Measurements from ENCODE around the gene RPS29. TPM values are rescaled to one million over a fixed set of nuclear protein-coding genes. Genes with fewer than 3 reads are reported as not detected.

Gene RPS29
- total RNA-seq, 3 donors from 2014 or later (not counting 1 experiment from before 2014, with no cell fraction given): 1,124 to 1,711 (median 1,654) TPM

GRCh38 chr14:49598189-49598484 lies 12.0 kb upstream of the RPS29 start:
- Histone ChIP-seq H3K27me3 (ENCODE audit: control insufficient read depth, insufficient read depth, low read length) (no peaks in the 10 kb centered on the region), H3K27ac (ENCODE audit: low read length) (peak overlapping the region; percentile 94), H3K4me3 (ENCODE audit: low read length) (peak overlapping the region; percentile 83), H3K36me3 (ENCODE audit: control insufficient read depth, insufficient read depth, low read length) (no peaks in the 10 kb centered on the region), H3K9me3 (ENCODE audit: control insufficient read depth, insufficient read depth, low read length) (no peaks in the 10 kb centered on the region), H3K4me1 (ENCODE audit: control insufficient read depth, insufficient read depth, low read length) (peaks cover 22% of the 10 kb centered on the region)
- TF ChIP-seq, protein P1, sequence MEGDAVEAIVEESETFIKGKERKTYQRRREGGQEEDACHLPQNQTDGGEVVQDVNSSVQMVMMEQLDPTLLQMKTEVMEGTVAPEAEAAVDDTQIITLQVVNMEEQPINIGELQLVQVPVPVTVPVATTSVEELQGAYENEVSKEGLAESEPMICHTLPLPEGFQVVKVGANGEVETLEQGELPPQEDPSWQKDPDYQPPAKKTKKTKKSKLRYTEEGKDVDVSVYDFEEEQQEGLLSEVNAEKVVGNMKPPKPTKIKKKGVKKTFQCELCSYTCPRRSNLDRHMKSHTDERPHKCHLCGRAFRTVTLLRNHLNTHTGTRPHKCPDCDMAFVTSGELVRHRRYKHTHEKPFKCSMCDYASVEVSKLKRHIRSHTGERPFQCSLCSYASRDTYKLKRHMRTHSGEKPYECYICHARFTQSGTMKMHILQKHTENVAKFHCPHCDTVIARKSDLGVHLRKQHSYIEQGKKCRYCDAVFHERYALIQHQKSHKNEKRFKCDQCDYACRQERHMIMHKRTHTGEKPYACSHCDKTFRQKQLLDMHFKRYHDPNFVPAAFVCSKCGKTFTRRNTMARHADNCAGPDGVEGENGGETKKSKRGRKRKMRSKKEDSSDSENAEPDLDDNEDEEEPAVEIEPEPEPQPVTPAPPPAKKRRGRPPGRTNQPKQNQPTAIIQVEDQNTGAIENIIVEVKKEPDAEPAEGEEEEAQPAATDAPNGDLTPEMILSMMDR (IDR thresholded peaks at IDR 0.05): no peak
- H3K9me3 Mint-ChIP-seq: no peaks in the 10 kb centered on the region
- DNase-seq (no peak), ATAC-seq (peak in 1 of 3 donors; percentile 9)
- H3K27me3 Mint-ChIP-seq (ENCODE audit: low read depth in 2 of 2): no peaks in the 10 kb centered on the region
- peak overlapping the region; percentile 98 for H3K4me3 Mint-ChIP-seq
- intact Hi-C loops (cut with micrococcal nuclease): loop anchor here (1.0 kb wide), 2 partner anchors 12 to 22 kb away; partner anchors contain the start of genes MGAT2, RPL36AL and RPS29
- H3K4me1 Mint-ChIP-seq: peaks cover 24 to 26% of the 10 kb centered on the region in 2 donors
- H3K36me3 Mint-ChIP-seq: no peaks in the 10 kb centered on the region
- WGBS (ENCODE audit: insufficient coverage): 1% methylated on average over 15 of the region's 15 CpGs
- peak overlapping the region; percentile 97 to 98 for H3K27ac Mint-ChIP-seq

GRCh38 chr14:49594347-49595091 lies 8.3 kb upstream of the RPS29 start:
- Histone ChIP-seq H3K9me3 (ENCODE audit: control insufficient read depth, insufficient read depth, low read length) (no peaks in the 10 kb centered on the region), H3K4me1 (ENCODE audit: control insufficient read depth, insufficient read depth, low read length) (peaks cover 18% of the 10 kb centered on the region), H3K4me3 (ENCODE audit: low read length) (no peak overlapping the region), H3K27ac (ENCODE audit: low read length) (peak overlapping the region; percentile 2), H3K27me3 (ENCODE audit: control insufficient read depth, insufficient read depth, low read length) (no peaks in the 10 kb centered on the region), H3K36me3 (ENCODE audit: control insufficient read depth, insufficient read depth, low read length) (no peaks in the 10 kb centered on the region)
- H3K4me3 Mint-ChIP-seq: no peak overlapping the region
- H3K9me3 Mint-ChIP-seq: no peaks in the 10 kb centered on the region
- no peaks in the 10 kb centered on the region for H3K27me3 Mint-ChIP-seq (ENCODE audit: low read depth in 2 of 2)
- 51% methylated on average over 3 of the region's 4 CpGs for WGBS (ENCODE audit: insufficient coverage)
- no peak for DNase-seq
- TF ChIP-seq, protein P1 (IDR thresholded peaks at IDR 0.05): no peak
- H3K36me3 Mint-ChIP-seq: no peaks in the 10 kb centered on the region
- H3K27ac Mint-ChIP-seq: peak overlapping the region; percentile 25 to 56
- peaks cover 17 to 20% of the 10 kb centered on the region in 2 donors for H3K4me1 Mint-ChIP-seq
- no peak for ATAC-seq
- intact Hi-C loops (cut with micrococcal nuclease): no loop called here

- H3K4me1 Mint-ChIP-seq: peaks cover 4 to 8% of the 10 kb centered on the region in 2 donors
- Histone ChIP-seq H3K4me1 (ENCODE audit: control insufficient read depth, insufficient read depth, low read length) (peaks cover 12% of the 10 kb centered on the region), H3K4me3 (ENCODE audit: low read length) (no peak overlapping the region), H3K27ac (ENCODE audit: low read length) (no peak overlapping the region), H3K27me3 (ENCODE audit: control insufficient read depth, insufficient read depth, low read length) (no peaks in the 10 kb centered on the region), H3K36me3 (ENCODE audit: control insufficient read depth, insufficient read depth, low read length) (no peaks in the 10 kb centered on the region), H3K9me3 (ENCODE audit: control insufficient read depth, insufficient read depth, low read length) (no peaks in the 10 kb centered on the region)
- no peak overlapping the region for H3K4me3 Mint-ChIP-seq
- H3K36me3 Mint-ChIP-seq: no peaks in the 10 kb centered on the region
- DNase-seq: no peak
- no peaks in the 10 kb centered on the region for H3K9me3 Mint-ChIP-seq
- intact Hi-C loops (cut with micrococcal nuclease): no loop called here
- no peaks in the 10 kb centered on the region for H3K27me3 Mint-ChIP-seq (ENCODE audit: low read depth in 2 of 2)
- WGBS (ENCODE audit: insufficient coverage): 100% methylated on average over 1 of the region's 3 CpGs
- TF ChIP-seq, protein P1 (IDR thresholded peaks at IDR 0.05): no peak
- no peak for ATAC-seq
- H3K27ac Mint-ChIP-seq: no peak overlapping the region
Measured at GRCh38 chr14:49593016-49593415, 6.8 kb upstream of the RPS29 start.

Measured in natural killer cell (primary cell).